HEK293 (cell line): ENCODE measurements around the gene SMYD2.

ENCODE experiments used
- CTCF ChIA-PET: fragments of 350-600 bp; formaldehyde crosslinking; extraction: SDS; loops from one replicate; lab custom pipeline; 2021; ENCODE audit warnings: antibody characterized with exemption; lab: Yijun Ruan, JAX
- POLR2A ChIA-PET: fragments of 300-600 bp; formaldehyde crosslinking; extraction: SDS; loops from one replicate; lab custom pipeline; 2020; ENCODE audit warnings: antibody characterized with exemption, inconsistent platforms; lab: Yijun Ruan, JAX
- H3K27ac ChIP-seq: fragments of 200-500 bp; sonication (Bioruptor generic); 2 replicates; pipeline ENCODE4 v1.5.1; 2014; ENCODE audit warnings: low read depth, low read length, control low read depth, inconsistent platforms; ENCODE audit errors: extremely low read depth
- H3K36me3 ChIP-seq, 2 experiments: fragments of 200-500 bp in 1 of 2; sonication (Bioruptor generic) in 1 of 2; 1 replicate in 1 of 2; 2 replicates in 1 of 2; pipeline ENCODE4 v1.5.1; 2014 to 2017; ENCODE audit warnings: inconsistent platforms in 2 of 2, low read length in 2 of 2; ENCODE audit not compliant: control insufficient read depth in 2 of 2, insufficient read depth in 1 of 2
- H3K4me1 ChIP-seq: fragments of 200-500 bp; sonication (Bioruptor generic); 2 replicates; pipeline ENCODE4 v1.5.1; 2014; ENCODE audit warnings: mild to moderate bottlenecking, low read length, inconsistent platforms; ENCODE audit not compliant: control insufficient read depth, insufficient read depth
- H3K4me3 ChIP-seq: 2 replicates; pipeline ENCODE4 v1.5.1; 2011; ENCODE audit warnings: low read depth, mild to moderate bottlenecking, control low read depth, low read length, moderate library complexity
- H3K9me3 ChIP-seq: fragments of 200-500 bp; sonication (Bioruptor generic); 2 replicates; pipeline ENCODE4 v1.5.1; 2014; ENCODE audit warnings: low read depth, low read length, inconsistent platforms; ENCODE audit not compliant: control insufficient read depth, insufficient read depth
- EGR2 ChIP-seq: fragments of 450-650 bp; formaldehyde crosslinking; IDR thresholded peaks from 2 replicates; pipeline ENCODE4 v1.5.1; 2016; ENCODE audit warnings: low read depth, missing biosample characterization, missing genetic modification characterization
- GFI1B ChIP-seq: fragments of 450-650 bp; formaldehyde crosslinking; IDR thresholded peaks from 2 replicates; pipeline ENCODE4 v1.5.1; 2016; ENCODE audit warnings: missing biosample characterization, missing genetic modification characterization
- KLF8 ChIP-seq: fragments of 450-650 bp; formaldehyde crosslinking; IDR thresholded peaks from 2 replicates; pipeline ENCODE4 v1.5.1; 2016; ENCODE audit warnings: missing biosample characterization, missing genetic modification characterization
- PRDM6 ChIP-seq: fragments of 450-650 bp; formaldehyde crosslinking; IDR thresholded peaks from 2 replicates; pipeline ENCODE4 v1.5.1; 2017; ENCODE audit warnings: missing biosample characterization, missing genetic modification characterization
- SALL2 ChIP-seq: fragments of 450-650 bp; formaldehyde crosslinking; IDR thresholded peaks from 2 replicates; pipeline ENCODE4 v1.5.0; 2017; ENCODE audit warnings: missing biosample characterization, mild to moderate bottlenecking, missing genetic modification characterization, borderline replicate concordance
- YY2 ChIP-seq: fragments of 450-650 bp; formaldehyde crosslinking; IDR thresholded peaks from 2 replicates; pipeline ENCODE4 v1.5.1; 2016; ENCODE audit warnings: missing biosample characterization, missing genetic modification characterization
- ZBTB17 ChIP-seq: fragments of 450-650 bp; formaldehyde crosslinking; IDR thresholded peaks from 2 replicates; pipeline ENCODE4 v1.5.1; 2016; ENCODE audit warnings: missing biosample characterization, missing genetic modification characterization
- ZNF132 ChIP-seq: fragments of 450-650 bp; formaldehyde crosslinking; IDR thresholded peaks from 2 replicates; pipeline ENCODE4 v1.5.1; 2017; ENCODE audit warnings: missing biosample characterization, missing genetic modification characterization, borderline replicate concordance
- ZNF140 ChIP-seq: fragments of 450-650 bp; formaldehyde crosslinking; IDR thresholded peaks from 2 replicates; pipeline ENCODE4 v1.5.1; 2016; ENCODE audit warnings: missing biosample characterization, missing genetic modification characterization
- ZNF16 ChIP-seq: fragments of 450-650 bp; formaldehyde crosslinking; IDR thresholded peaks from 2 replicates; pipeline ENCODE4 v1.5.1; 2016; ENCODE audit warnings: low read depth, missing biosample characterization, missing genetic modification characterization
- ZNF175 ChIP-seq: fragments of 450-650 bp; formaldehyde crosslinking; IDR thresholded peaks from 2 replicates; pipeline ENCODE4 v1.5.1; 2016; ENCODE audit warnings: missing biosample characterization, missing genetic modification characterization
- ZNF248 ChIP-seq: fragments of 450-650 bp; formaldehyde crosslinking; IDR thresholded peaks from 2 replicates; pipeline ENCODE4 v1.5.1; 2017; ENCODE audit warnings: missing biosample characterization, missing genetic modification characterization
- ZNF280C ChIP-seq: fragments of 450-650 bp; formaldehyde crosslinking; IDR thresholded peaks from 2 replicates; pipeline ENCODE4 v1.5.1; 2016; ENCODE audit warnings: missing biosample characterization, missing genetic modification characterization
- ZNF423 ChIP-seq: fragments of 450-650 bp; formaldehyde crosslinking; IDR thresholded peaks from 2 replicates; pipeline ENCODE4 v1.5.1; 2016; ENCODE audit warnings: missing biosample characterization, missing genetic modification characterization
- ZNF513 ChIP-seq: fragments of 450-650 bp; IDR thresholded peaks from 2 replicates; pipeline ENCODE4 v1.5.1; 2018; ENCODE audit warnings: missing biosample characterization, missing genetic modification characterization
- ZNF514 ChIP-seq: fragments of 450-650 bp; formaldehyde crosslinking; IDR thresholded peaks from 2 replicates; pipeline ENCODE4 v1.5.1; 2016; ENCODE audit warnings: missing biosample characterization, missing genetic modification characterization
- ZNF548 ChIP-seq: fragments of 450-650 bp; formaldehyde crosslinking; IDR thresholded peaks from 2 replicates; pipeline ENCODE4 v1.5.1; 2016; ENCODE audit warnings: missing biosample characterization, missing genetic modification characterization
- ZNF561 ChIP-seq: fragments of 450-650 bp; IDR thresholded peaks from 2 replicates; pipeline ENCODE4 v1.5.1; 2018; ENCODE audit warnings: missing biosample characterization, missing genetic modification characterization, borderline replicate concordance
- ZNF629 ChIP-seq: fragments of 450-650 bp; formaldehyde crosslinking; IDR thresholded peaks from 2 replicates; pipeline ENCODE4 v1.5.1; 2017; ENCODE audit warnings: missing biosample characterization, missing genetic modification characterization
- ZSCAN30 ChIP-seq: fragments of 450-650 bp; IDR thresholded peaks from 2 replicates; pipeline ENCODE4 v1.5.1; 2018; ENCODE audit warnings: missing biosample characterization, mild to moderate bottlenecking, missing genetic modification characterization, moderate library complexity
- TF ChIP-seq, protein P1 (sequence below): fragments of 450-650 bp; formaldehyde crosslinking; IDR thresholded peaks from 2 replicates; pipeline ENCODE4 v1.5.1; 2016; ENCODE audit warnings: missing biosample characterization, missing genetic modification characterization
- TF ChIP-seq, protein P2 (sequence below): fragments of 450-650 bp; formaldehyde crosslinking; IDR thresholded peaks from 2 replicates; pipeline ENCODE4 v1.5.1; 2017; ENCODE audit warnings: missing biosample characterization, mild to moderate bottlenecking, missing genetic modification characterization, moderate library complexity
- TF ChIP-seq, protein P3 (sequence below): fragments of 450-650 bp; formaldehyde crosslinking; IDR thresholded peaks from 2 replicates; pipeline ENCODE4 v1.5.1; 2017; ENCODE audit warnings: missing biosample characterization, missing genetic modification characterization

Gene SMYD2

GRCh38 chr1:214370615-214371014, 89.7 kb downstream of the SMYD2 start:
- H3K27ac ChIP-seq = no peak overlapping the region
- H3K4me3 ChIP-seq = no peak overlapping the region
- ChIA-PET POLR2A (no interaction called here), CTCF (no interaction called here)
- no peaks in the 10 kb centered on the region for H3K4me1 ChIP-seq
- no peak for TF ChIP-seq ZNF132
- TF ChIP-seq ZBTB17 (tag by site-specific recombination) = no peak
- 0 out of 2 replicates have a peak, but pooled peaks have one; percentile 18 for TF ChIP-seq EGR2 (tag by site-specific recombination)
- TF ChIP-seq ZNF548 = no peak
- TF ChIP-seq ZNF514 (tag by site-specific recombination) = no peak
- TF ChIP-seq ZNF629 (tag by site-specific recombination) = no peak
- H3K9me3 ChIP-seq = no peaks in the 10 kb centered on the region
- H3K36me3 ChIP-seq = peaks cover 0 to 35% of the 10 kb centered on the region in 2 experiments

DNA sequence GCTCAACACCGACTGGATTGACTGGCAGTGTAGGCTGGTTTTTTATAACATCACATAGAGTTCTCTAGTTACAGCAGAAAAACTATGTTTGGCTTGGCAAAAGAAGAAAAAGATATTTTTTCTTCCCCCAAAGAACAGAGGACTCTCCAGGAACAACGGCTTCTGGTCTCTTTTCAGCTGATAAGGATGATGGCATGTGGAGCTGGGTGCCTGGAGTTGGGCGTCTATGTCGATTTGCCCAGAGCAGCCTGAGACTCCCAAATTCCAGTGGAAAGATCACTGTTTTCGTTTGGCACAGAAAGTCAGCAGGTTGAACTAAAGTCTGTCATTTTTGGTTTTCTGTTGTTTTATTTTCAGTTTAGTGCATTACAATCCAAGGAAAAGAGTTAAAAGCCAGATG, 91.1 kb downstream of the SMYD2 start:
- H3K9me3 ChIP-seq = no peaks in the 10 kb centered on the region
- H3K36me3 ChIP-seq = peaks cover 0 to 41% of the 10 kb centered on the region in 2 experiments
- ChIA-PET POLR2A (no interaction called here), CTCF (interaction anchor here (0.6 to 1.1 kb wide), 2 partner anchors 61 to 215 kb away, joined by 3 read pairs; no protein-coding TSS in a partner anchor)
- no peak for TF ChIP-seq ZNF423 (tag by site-specific recombination)
- TF ChIP-seq SALL2 (tag by site-specific recombination) = no peak
- TF ChIP-seq PRDM6 (tag by site-specific recombination) = peak; percentile 71
- TF ChIP-seq, protein P1, sequence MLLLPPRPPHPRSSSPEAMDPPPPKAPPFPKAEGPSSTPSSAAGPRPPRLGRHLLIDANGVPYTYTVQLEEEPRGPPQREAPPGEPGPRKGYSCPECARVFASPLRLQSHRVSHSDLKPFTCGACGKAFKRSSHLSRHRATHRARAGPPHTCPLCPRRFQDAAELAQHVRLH (tag by site-specific recombination) = no peak
- no peak for TF ChIP-seq ZNF513 (tag by site-specific recombination)
- TF ChIP-seq, all 188 proteins: peak for 1
- H3K4me3 ChIP-seq = no peak overlapping the region
- no peaks in the 10 kb centered on the region for H3K4me1 ChIP-seq
- H3K27ac ChIP-seq = no peak overlapping the region

- TF ChIP-seq ZNF561 (no peak), ZNF280C (tag by site-specific recombination) (no peak), GFI1B (no peak), ZNF140 (tag by site-specific recombination) (no peak), KLF8 (tag by site-specific recombination) (no peak), ZSCAN30 (tag by site-specific recombination) (no peak), ZNF248 (tag by site-specific recombination) (no peak), ZNF175 (tag by site-specific recombination) (no peak), YY2 (no peak), ZNF16 (tag by site-specific recombination) (no peak)
- TF ChIP-seq, protein P2, sequence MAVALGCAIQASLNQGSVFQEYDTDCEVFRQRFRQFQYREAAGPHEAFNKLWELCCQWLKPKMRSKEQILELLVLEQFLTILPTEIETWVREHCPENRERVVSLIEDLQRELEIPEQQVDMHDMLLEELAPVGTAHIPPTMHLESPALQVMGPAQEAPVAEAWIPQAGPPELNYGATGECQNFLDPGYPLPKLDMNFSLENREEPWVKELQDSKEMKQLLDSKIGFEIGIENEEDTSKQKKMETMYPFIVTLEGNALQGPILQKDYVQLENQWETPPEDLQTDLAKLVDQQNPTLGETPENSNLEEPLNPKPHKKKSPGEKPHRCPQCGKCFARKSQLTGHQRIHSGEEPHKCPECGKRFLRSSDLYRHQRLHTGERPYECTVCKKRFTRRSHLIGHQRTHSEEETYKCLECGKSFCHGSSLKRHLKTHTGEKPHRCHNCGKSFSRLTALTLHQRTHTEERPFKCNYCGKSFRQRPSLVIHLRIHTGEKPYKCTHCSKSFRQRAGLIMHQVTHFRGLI (tag by site-specific recombination) = no peak
- TF ChIP-seq, protein P3, sequence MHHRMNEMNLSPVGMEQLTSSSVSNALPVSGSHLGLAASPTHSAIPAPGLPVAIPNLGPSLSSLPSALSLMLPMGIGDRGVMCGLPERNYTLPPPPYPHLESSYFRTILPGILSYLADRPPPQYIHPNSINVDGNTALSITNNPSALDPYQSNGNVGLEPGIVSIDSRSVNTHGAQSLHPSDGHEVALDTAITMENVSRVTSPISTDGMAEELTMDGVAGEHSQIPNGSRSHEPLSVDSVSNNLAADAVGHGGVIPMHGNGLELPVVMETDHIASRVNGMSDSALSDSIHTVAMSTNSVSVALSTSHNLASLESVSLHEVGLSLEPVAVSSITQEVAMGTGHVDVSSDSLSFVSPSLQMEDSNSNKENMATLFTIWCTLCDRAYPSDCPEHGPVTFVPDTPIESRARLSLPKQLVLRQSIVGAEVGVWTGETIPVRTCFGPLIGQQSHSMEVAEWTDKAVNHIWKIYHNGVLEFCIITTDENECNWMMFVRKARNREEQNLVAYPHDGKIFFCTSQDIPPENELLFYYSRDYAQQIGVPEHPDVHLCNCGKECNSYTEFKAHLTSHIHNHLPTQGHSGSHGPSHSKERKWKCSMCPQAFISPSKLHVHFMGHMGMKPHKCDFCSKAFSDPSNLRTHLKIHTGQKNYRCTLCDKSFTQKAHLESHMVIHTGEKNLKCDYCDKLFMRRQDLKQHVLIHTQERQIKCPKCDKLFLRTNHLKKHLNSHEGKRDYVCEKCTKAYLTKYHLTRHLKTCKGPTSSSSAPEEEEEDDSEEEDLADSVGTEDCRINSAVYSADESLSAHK (tag by site-specific recombination) = no peak
- TF ChIP-seq, all 188 proteins: peak for 0
- H3K27ac ChIP-seq = no peak overlapping the region
- ChIA-PET CTCF (interaction anchor here (1.0 to 1.8 kb wide), 2 partner anchors 44 to 46 kb away, joined by 3 to 9 read pairs; no protein-coding TSS in a partner anchor), POLR2A (no interaction called here)
- H3K9me3 ChIP-seq = no peaks in the 10 kb centered on the region
- H3K4me3 ChIP-seq = no peak overlapping the region
- H3K36me3 ChIP-seq = peaks cover 3 to 13% of the 10 kb centered on the region in 2 experiments; a peak in 2 of 3 replicates
- H3K4me1 ChIP-seq = no peaks in the 10 kb centered on the region; the same call in 1 of the 2 replicates
These were observed 96.5 kb downstream of the SMYD2 start for GRCh38 chr1:214377485-214377884.
